GM18517 (cell line): ENCODE measurements around the gene RNPS1.
A peak's percentile ranks its signal among the peaks of the same experiment; 100 is the strongest.

Experiments
- ATAC-seq: cut with Tn5 transposase; IDR thresholded peaks from one replicate; pipeline ENCODE4 v1.9.1; 2021; ENCODE audit warnings: mild to moderate bottlenecking, moderate library complexity; ENCODE audit not compliant: unreplicated experiment

RNPS1 gene

GRCh38 chr16:2236337-2237101 is 31.4 kb downstream of the RNPS1 start, which contains the start of gene DNASE1L2:
Gene DNASE1L2, plus strand, starts transcription at chr16:2236444. Its CDS starts 373 bp downstream, at chr16:2236817.
- no peak for ATAC-seq

DNA sequence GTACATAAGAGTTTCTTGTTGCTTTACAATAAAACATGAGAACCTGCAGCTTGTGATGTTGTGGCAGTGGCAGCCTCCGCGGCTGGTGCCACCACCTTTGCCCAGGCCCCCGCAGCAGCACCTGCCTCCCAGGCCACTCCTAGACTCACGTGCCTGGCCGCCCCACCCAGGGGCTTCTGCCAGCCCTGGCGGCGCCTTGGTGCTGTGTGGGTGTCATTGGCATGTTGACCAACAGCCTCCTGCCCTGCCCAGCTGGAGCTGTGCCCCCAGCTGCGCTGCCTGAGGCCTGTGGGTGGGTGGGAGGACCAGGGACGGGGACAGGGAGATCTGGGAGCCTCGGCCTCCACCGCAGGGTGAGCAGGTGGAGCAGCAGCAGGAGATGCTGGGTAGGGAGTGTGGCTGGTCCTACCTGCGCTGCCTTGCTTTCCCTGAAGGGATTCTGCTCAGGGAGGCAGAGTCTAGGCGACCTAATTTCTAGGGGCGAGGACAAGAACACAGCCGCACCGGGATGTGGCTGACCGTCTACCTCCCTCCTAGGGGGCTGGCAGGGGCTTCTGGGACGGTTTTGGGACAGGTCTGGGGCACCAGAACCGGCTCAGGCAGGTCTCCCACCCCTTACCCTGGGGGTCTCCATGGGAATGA is 32.1 kb downstream of the RNPS1 start:
- ATAC-seq: no peak

DNA sequence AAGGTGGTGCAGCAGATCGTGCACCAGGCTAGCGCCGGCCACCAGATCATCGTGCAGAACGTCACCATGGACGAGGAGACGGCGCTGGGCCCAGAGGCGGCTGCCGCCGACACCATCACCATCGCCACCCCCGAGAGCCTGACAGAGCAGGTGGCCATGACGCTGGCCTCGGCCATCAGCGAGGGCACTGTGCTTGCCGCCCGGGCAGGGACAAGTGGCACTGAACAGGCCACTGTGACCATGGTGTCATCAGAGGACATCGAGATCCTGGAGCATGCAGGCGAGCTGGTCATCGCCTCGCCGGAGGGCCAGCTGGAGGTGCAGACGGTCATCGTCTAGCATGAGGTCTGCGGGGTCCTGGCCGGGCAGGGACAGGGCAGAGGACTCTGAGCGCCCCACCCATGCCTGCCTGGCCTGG is 32.7 kb downstream of the RNPS1 start:
- no peak for ATAC-seq

DNA sequence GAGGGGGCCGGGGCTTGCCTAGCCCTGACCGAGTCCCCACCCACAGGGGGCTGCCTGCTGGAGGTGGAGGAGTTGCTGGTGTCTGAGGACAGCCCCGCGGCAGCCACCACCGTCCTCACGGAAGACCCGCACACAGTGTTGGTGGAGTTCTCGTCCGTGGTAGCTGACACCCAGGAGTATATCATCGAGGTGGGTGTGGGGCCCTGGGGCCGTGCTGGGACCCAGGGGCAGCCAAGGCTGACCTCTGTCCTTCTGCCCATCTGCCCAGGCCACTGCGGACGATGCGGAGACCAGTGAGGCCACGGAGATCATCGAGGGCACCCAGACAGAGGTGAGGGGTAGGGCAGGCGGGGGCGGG is 33.1 kb downstream of the RNPS1 start:
- ATAC-seq: no peak

DNA sequence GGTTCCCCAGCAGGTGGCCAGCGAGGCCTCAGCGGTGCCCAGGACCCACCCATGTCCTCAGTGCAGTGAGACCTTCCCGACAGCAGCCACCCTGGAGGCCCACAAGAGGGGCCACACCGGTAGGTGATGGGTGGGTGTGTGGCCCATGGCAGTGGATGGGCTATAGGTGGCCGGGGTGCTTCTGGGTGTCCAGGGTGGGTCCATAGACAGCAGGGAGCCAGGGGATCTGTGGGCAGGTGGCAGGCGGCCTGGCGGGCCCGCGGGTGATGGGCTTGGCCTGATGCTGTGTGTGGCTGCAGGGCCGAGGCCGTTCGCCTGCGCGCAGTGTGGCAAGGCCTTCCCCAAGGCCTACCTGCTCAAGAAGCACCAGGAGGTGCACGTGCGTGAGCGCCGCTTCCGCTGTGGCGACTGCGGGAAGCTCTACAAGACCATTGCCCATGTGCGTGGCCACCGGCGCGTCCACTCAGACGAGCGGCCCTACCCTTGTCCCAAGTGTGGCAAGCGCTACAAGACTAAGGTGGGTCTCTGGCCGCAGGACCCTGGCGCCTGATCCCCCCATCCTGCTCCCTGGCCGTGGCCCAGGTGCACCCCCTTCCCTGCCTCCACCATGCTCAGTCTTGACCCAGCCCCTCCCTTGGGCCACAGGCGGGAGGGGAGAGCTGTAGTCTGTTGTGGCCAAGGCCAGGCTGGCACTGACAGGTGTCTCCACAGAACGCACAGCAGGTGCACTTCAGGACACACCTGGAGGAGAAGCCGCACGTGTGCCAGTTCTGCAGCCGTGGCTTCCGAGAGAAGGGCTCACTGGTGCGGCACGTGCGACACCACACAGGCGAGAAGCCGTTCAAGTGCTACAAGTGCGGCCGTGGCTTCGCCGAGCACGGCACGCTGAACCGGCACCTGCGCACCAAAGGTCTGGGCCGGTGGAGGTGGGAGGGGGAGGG is 33.8 kb downstream of the RNPS1 start:
- no peak for ATAC-seq

- no peak for ATAC-seq
Measured at GRCh38 chr16:2233046-2233775, 34.7 kb downstream of the RNPS1 start.

- ATAC-seq: no peak
Measured at GRCh38 chr16:2232094-2232990, 35.6 kb downstream of the RNPS1 start.

DNA sequence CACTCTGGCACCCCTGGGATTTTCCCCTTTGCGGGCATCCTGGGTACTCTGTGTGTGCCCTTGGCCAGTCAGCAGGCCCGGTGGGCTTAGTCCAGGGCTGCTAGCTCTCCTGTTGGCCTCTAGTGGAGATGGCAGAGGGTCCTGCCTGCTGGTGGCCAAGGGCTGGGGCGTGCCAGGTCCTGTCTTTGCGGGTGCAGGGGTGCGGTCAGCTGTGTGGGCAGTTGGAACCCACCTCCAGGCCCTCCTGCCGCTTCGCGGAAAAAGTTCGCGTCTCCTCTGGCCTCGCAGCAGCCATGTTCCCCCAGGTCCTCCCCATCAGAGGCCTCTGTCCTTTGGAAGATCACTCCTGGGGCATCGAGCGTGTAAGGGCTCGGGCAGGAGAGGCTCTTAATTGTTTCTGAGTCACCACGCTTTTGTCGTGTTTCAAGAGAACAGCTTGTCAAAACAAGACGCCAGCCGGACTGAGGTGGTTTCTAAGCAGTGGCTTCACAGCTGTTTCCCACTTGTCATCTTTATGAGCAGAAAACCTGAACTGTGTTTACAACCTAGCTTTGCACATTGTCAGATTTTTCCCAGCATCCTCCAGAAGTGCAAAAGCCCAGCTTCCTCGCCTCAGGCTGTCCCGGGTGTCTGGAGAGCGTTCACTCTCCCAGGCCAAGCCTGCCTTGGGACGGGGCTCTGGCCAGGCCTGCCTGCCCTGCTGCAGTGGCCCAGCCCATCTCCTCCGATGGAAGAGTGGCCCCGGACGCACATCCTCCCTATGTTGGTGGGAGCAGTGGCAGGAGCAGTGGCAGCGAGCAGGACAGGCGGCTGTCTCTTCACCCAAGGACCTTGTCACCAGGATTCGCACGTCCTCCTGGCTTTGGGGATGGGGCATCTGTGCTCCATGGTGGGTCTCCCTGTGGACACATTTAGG is 36.7 kb downstream of the RNPS1 start:
- ATAC-seq: no peak

DNA sequence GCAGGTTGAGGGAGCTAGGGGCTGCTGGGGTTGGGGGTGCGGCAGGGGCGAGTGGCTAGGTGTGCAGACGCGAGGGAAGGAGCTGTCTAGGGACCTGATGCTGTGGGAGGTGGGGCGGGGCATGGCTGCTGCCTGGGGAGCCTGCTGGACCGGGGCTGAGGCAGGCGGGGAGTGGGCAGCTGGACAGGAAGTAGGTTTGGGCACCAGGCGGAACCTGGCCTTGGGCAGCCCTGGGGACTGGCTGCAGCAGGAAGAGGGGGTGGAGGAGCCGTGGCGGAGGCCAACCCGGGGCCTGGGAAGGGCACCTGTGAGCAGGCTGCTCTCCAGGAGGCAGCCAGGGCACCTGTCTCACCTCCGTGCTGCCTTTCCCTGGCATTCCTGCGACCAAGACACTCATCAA is 37.5 kb downstream of the RNPS1 start:
- ATAC-seq: no peak

DNA sequence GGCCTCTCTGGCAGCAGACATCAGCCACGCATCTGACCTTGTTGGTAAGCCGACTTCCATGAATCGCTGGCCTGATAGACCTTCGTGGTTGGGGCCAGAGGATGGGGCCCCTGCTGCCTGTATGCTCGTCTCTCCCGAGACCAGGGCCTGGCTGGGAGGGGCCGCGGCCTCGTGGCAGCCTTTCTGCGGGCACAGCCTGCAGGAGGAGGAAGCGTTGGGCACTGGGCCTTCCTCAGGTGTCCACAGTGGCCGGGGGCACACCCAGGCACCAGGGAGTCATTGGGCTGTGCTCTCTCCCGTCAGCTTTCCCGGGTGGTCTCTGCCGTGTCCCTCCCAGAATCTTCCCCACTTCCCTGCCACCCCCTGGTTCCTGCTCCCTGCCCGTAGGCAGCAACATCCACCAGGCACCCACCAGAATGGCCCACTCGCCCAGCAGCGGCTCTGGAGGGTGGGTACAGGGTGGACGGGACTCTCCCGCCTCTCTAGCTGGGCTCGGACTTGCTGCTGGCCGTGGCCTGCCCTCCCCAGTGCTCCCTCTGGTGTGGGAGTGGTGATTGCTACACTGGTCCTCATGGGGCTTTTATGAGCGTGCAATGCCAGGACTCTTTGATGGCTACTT is 38.2 kb downstream of the RNPS1 start:
- no peak for ATAC-seq

GRCh38 chr16:2229091-2229490 is 38.8 kb downstream of the RNPS1 start:
- ATAC-seq: no peak

- no peak for ATAC-seq
Measured at GRCh38 chr16:2228161-2228824, 39.6 kb downstream of the RNPS1 start.

- no peak for ATAC-seq
Measured at GRCh38 chr16:2226918-2227317, 41.0 kb downstream of the RNPS1 start.

DNA sequence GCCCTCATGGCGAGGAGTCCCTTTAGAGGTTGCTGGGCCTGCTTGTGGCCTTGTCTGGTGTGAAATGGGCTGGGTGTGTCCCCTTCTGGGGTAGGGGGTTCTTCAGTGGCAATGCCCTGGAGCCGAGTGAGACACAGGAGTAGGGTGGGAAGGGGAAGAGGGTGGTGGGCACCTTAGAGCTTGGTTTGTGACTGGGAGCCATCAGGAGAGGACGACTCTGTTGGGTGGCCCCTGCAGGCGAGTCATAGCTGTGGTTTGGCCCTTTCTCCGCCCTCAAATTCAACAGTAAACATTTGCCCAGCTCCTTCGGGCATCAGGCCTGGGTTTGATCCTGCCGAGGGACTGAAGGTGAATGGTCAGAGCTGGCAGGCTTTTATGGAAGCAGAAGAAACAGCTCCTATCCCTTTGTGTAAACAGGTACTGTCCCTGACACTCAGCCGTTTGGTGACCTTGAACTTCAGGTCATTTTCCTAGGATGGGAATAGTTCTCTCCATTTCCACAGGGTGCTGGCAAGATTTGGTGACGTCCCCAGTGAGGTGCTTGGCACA is 41.6 kb downstream of the RNPS1 start:
- no peak for ATAC-seq

DNA sequence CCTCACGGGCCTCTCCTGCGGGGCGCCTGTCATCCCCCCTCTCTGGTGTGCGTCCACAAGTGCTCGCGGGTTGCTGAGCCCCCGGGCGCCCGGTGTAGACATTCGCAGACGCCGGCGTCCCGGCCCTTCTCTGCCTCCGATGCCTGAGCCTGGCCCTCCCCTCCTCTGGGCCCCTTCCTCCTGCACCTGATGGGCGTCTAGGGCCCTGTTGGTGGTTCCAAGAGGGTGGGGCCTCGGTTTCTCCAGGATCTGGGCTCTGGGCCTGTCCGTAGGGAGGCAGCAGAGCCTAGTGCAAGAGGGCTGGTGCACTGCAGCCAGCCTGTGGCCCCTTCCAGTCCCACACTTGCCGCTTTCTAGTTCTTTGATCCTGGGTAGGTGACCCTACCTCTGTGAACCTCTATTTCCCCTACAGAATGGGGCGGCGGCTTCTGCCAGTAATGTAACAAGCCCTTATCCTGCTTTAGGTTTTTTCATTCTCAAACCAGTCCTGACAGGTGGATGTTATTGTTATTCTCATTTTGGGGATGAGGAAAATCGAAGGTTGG is 43.9 kb downstream of the RNPS1 start:
- no peak for ATAC-seq

- ATAC-seq: peak; percentile 88
Measured at GRCh38 chr16:2223221-2223941, 44.5 kb downstream of the RNPS1 start, which contains the start of gene E4F1. Gene E4F1, plus strand, starts transcription at chr16:2223591. Its CDS starts 23 bp downstream, at chr16:2223614.
